Cardiac muscle cell (in vitro differentiated cells and primary cell): ENCODE measurements around the gene ANO6. TPM values are rescaled to one million over a fixed set of nuclear protein-coding genes. Genes with fewer than 3 reads are reported as not detected.

Experiments used
- DNase-seq, 2 donors: peaks; one replicate each; pipeline versions ENCODE4 v3.0.0 to v3.0.0-alpha.2; 2010 to 2017; ENCODE audit warnings: low read depth in 1 of 2, low spot score in 1 of 2
- H3K27ac ChIP-seq: fragments of 200-600 bp; sonication (generic); 2 replicates; pipeline ENCODE4 v1.5.1; 2016
- H3K27me3 ChIP-seq: fragments of 200-600 bp; sonication (generic); 2 replicates; pipeline ENCODE4 v1.6.0; 2016; ENCODE audit warnings: control low read depth
- H3K36me3 ChIP-seq: fragments of 200-600 bp; sonication (generic); 2 replicates; pipeline ENCODE4 v1.5.1; 2016; ENCODE audit warnings: control low read depth
- H3K4me1 ChIP-seq: fragments of 200-600 bp; sonication (generic); 2 replicates; pipeline ENCODE4 v1.8.1; 2017; ENCODE audit warnings: low read depth, mild to moderate bottlenecking, mixed run types
- H3K4me3 ChIP-seq: fragments of 200-600 bp; sonication (generic); 2 replicates; pipeline ENCODE4 v1.5.1; 2016; ENCODE audit warnings: mild to moderate bottlenecking
- H3K9me3 ChIP-seq: fragments of 200-600 bp; sonication (generic); 2 replicates; pipeline ENCODE4 v1.5.1; 2017; ENCODE audit warnings: low read depth, mild to moderate bottlenecking, control low read depth
- CTCF ChIP-seq: IDR thresholded peaks from 2 replicates; pipeline ENCODE4 v1.5.1; 2012; ENCODE audit warnings: low read depth, mild to moderate bottlenecking, low read length
- polyA plus RNA-seq: library from polyadenylated mRNA; unstranded; fragments of >200 nt; fragmentation: Nextera tagmentation; extraction: Ambion mirVana; gene quantifications from 2 replicates; pipeline ENCODE4 v1.2.1, GENCODE V29; 2016
- total RNA-seq: library from RNA; depleted of rRNA; stranded (reverse); fragments of >200 nt; gene quantifications from 2 replicates; pipeline ENCODE4 v1.2.3, GENCODE V29; 2016

The ANO6 gene
- total and polyA plus RNA-seq, 2 experiments from 2014 or later: 36.0 to 50.8 TPM

- no peaks in the 10 kb centered on the region for H3K27me3 ChIP-seq
- H3K4me3 ChIP-seq: no peak overlapping the region
- no peaks in the 10 kb centered on the region for H3K36me3 ChIP-seq
- H3K27ac ChIP-seq: no peak overlapping the region
- TF ChIP-seq CTCF: no peak
- no peaks in the 10 kb centered on the region for H3K9me3 ChIP-seq
- no peak for DNase-seq
- H3K4me1 ChIP-seq: peaks cover 2% of the 10 kb centered on the region
Observed at GRCh38 chr12:45462506-45462905, 246.6 kb downstream of the ANO6 start.

GRCh38 chr12:45464699-45465098, 248.8 kb downstream of the ANO6 start:
- Histone ChIP-seq H3K27me3 (no peaks in the 10 kb centered on the region), H3K4me3 (no peak overlapping the region), H3K4me1 (peaks cover 2% of the 10 kb centered on the region), H3K27ac (no peak overlapping the region), H3K36me3 (no peaks in the 10 kb centered on the region), H3K9me3 (no peaks in the 10 kb centered on the region)
- peak; percentile 12 to 35 for DNase-seq
- peak; percentile 28 for TF ChIP-seq CTCF

GRCh38 chr12:45468751-45469615, 253.1 kb downstream of the ANO6 start:
- Histone ChIP-seq H3K4me3 (no peak overlapping the region), H3K27ac (no peak overlapping the region), H3K9me3 (no peaks in the 10 kb centered on the region), H3K4me1 (no peaks in the 10 kb centered on the region), H3K36me3 (no peaks in the 10 kb centered on the region), H3K27me3 (no peaks in the 10 kb centered on the region)
- no peak for TF ChIP-seq CTCF
- no peak for DNase-seq

GRCh38 chr12:45469902-45470301, 254.0 kb downstream of the ANO6 start:
- no peaks in the 10 kb centered on the region for H3K36me3 ChIP-seq
- TF ChIP-seq CTCF: no peak
- no peak overlapping the region for H3K4me3 ChIP-seq
- H3K27me3 ChIP-seq: no peaks in the 10 kb centered on the region
- H3K9me3 ChIP-seq: no peaks in the 10 kb centered on the region
- no peak overlapping the region for H3K27ac ChIP-seq
- H3K4me1 ChIP-seq: no peaks in the 10 kb centered on the region
- no peak for DNase-seq

- no peaks in the 10 kb centered on the region for H3K9me3 ChIP-seq
- H3K4me1 ChIP-seq: no peaks in the 10 kb centered on the region
- DNase-seq: no peak
- no peaks in the 10 kb centered on the region for H3K27me3 ChIP-seq
- no peak overlapping the region for H3K4me3 ChIP-seq
- no peak for TF ChIP-seq CTCF
- no peak overlapping the region for H3K27ac ChIP-seq
- H3K36me3 ChIP-seq: no peaks in the 10 kb centered on the region
Observed at GRCh38 chr12:45473636-45474035, 257.7 kb downstream of the ANO6 start.
